HG02759 (cell line): ENCODE measurements around the gene QKI.
A peak's percentile ranks its signal among the peaks of the same experiment; 100 is the strongest.
"Not testable (repeated sequence)": the region's sequence is repeated elsewhere in the genome, so short reads cannot be mapped to it uniquely, and the experiment has no call there.

Source experiments
- ATAC-seq: cut with Tn5 transposase; IDR thresholded peaks from one replicate; pipeline ENCODE4 v1.9.1; 2021; ENCODE audit warnings: mild to moderate bottlenecking, moderate library complexity; ENCODE audit not compliant: unreplicated experiment

Gene QKI

GRCh38 chr6:163476946-163477345 lies 62.4 kb downstream of the QKI start:
- ATAC-seq, result not testable (repeated sequence)

- no peak for ATAC-seq
Observed at GRCh38 chr6:163483107-163483506, 68.6 kb downstream of the QKI start.

- ATAC-seq, result no peak
Observed at GRCh38 chr6:163485388-163485851, 70.9 kb downstream of the QKI start.

GRCh38 chr6:163486821-163487220 lies 72.3 kb downstream of the QKI start:
- ATAC-seq, result no peak

GRCh38 chr6:163487606-163488005 lies 73.1 kb downstream of the QKI start:
- ATAC-seq, result no peak

GRCh38 chr6:163489584-163489983 lies 75.1 kb downstream of the QKI start:
- no peak for ATAC-seq

GRCh38 chr6:163490826-163491577 lies 76.5 kb downstream of the QKI start:
- ATAC-seq, result no peak

- no peak for ATAC-seq
Observed at GRCh38 chr6:163491737-163492300, 77.3 kb downstream of the QKI start.

- no peak for ATAC-seq
Observed at GRCh38 chr6:163494279-163494727, 79.8 kb downstream of the QKI start.

- ATAC-seq, result peak; percentile 75
Observed at GRCh38 chr6:163496205-163496604, 81.7 kb downstream of the QKI start.

- no peak for ATAC-seq
Observed at GRCh38 chr6:163500105-163500504, 85.6 kb downstream of the QKI start.

- ATAC-seq, result no peak
Observed at GRCh38 chr6:163501026-163501425, 86.5 kb downstream of the QKI start.

GRCh38 chr6:163501439-163501838 lies 86.9 kb downstream of the QKI start:
- no peak for ATAC-seq

- no peak for ATAC-seq
Observed at GRCh38 chr6:163504984-163505640, 90.6 kb downstream of the QKI start.

GRCh38 chr6:163507965-163508364 lies 93.4 kb downstream of the QKI start:
- no peak for ATAC-seq

- no peak for ATAC-seq
Observed at GRCh38 chr6:163513003-163513402, 98.5 kb downstream of the QKI start.

GRCh38 chr6:163513570-163514166 lies 99.2 kb downstream of the QKI start:
- no peak for ATAC-seq

- ATAC-seq, result no peak
Observed at GRCh38 chr6:163516908-163517307, 102.4 kb downstream of the QKI start.

- ATAC-seq, result no peak
Observed at GRCh38 chr6:163520956-163521355, 106.4 kb downstream of the QKI start.

GRCh38 chr6:163522033-163522432 lies 107.5 kb downstream of the QKI start:
- no peak for ATAC-seq

- no peak for ATAC-seq
Observed at GRCh38 chr6:163525926-163526325, 111.4 kb downstream of the QKI start.

GRCh38 chr6:163526346-163526745 lies 111.8 kb downstream of the QKI start:
- no peak for ATAC-seq
